HCT116 (cell line): ENCODE data around the gene FAM181A. TPM values are rescaled to one million over a fixed set of nuclear protein-coding genes. Genes with fewer than 3 reads are reported as not detected.

Experiments
- ATAC-seq: fragments of 200-7000 bp; cut with Tn5 transposase; 2 replicates; pipeline ENCODE4 v1.9.1; 2020; ENCODE audit warnings: mild to moderate bottlenecking, moderate library complexity
- BruUV-seq: library from RNA; stranded (reverse); fragments of 400-500 nt; replicated peaks from 2 replicates; lab custom pipeline; 2021; lab: Mats Ljungman, UMichigan
- CTCF ChIA-PET: fragments of 300-600 bp; sonication (Branson Sonifier 250); formaldehyde crosslinking; loops from one replicate; lab custom pipeline; 2021; ENCODE audit warnings: antibody characterized with exemption; lab: Charles Lee
- POLR2A ChIA-PET: fragments of 300-600, 350-600 bp; sonication (Branson Sonifier 250); formaldehyde crosslinking; loops from one replicate; lab custom pipeline; 2021; ENCODE audit warnings: antibody characterized with exemption; lab: Charles Lee
- RAD21 ChIA-PET, 2 experiments: fragments of 300-600 bp; sonication (Branson Sonifier 250); formaldehyde crosslinking; loops; one replicate each; lab custom pipeline; 2023; ENCODE audit warnings: low total read pairs in 2 of 2; ENCODE audit not compliant: uncharacterized antibody in 2 of 2, unreplicated experiment in 2 of 2, low non-redundant PET in 1 of 2; lab: Charles Lee
- DNase-seq: peaks from one replicate; pipeline ENCODE4 v3.0.0-alpha.2; 2010; ENCODE audit warnings: low read depth, low spot score
- H2AFZ ChIP-seq: fragments of 200-600 bp; shearing (Covaris generic), sonication (generic); 2 replicates; pipeline ENCODE4 v1.6.1; 2017; ENCODE audit warnings: low read depth, mixed run types, mixed read lengths, antibody characterized with exemption, low read length; ENCODE audit not compliant: poor library complexity, severe bottlenecking
- H3K27ac ChIP-seq: 2 replicates; pipeline ENCODE4 v1.5.1; 2012; ENCODE audit warnings: low read depth, low read length
- H3K27me3 ChIP-seq: fragments of 200-600 bp; sonication (generic); 2 replicates; pipeline ENCODE4 v1.6.1; 2016; ENCODE audit warnings: mixed run types, low read length, mixed read lengths; ENCODE audit not compliant: insufficient read depth
- H3K36me3 ChIP-seq, 2 experiments: fragments of 200-500 bp in 1 of 2; fragments of 200-600 bp in 1 of 2; sonication (Bioruptor generic) in 1 of 2; sonication (generic) in 1 of 2; 2 replicates each; pipeline versions ENCODE4 v1.5.1 to v1.6.1; 2014 to 2016; ENCODE audit warnings: low read length in 2 of 2, inconsistent platforms in 1 of 2, mixed read lengths in 1 of 2, mixed run types in 1 of 2; ENCODE audit not compliant: insufficient read depth in 2 of 2, control insufficient read depth in 1 of 2
- H3K4me1 ChIP-seq, 2 experiments: fragments of 200-600 bp in 1 of 2; sonication (generic) in 1 of 2; 2 replicates each; pipeline versions ENCODE4 v1.5.1 to v1.6.1; 2012 to 2017; ENCODE audit warnings: low read length in 2 of 2, inconsistent platforms in 1 of 2, mild to moderate bottlenecking in 1 of 2, mixed read lengths in 1 of 2, mixed run types in 1 of 2, moderate library complexity in 1 of 2; ENCODE audit not compliant: insufficient read depth in 2 of 2, control insufficient read depth in 1 of 2
- H3K4me2 ChIP-seq: fragments of 200-600 bp; sonication (generic); 2 replicates; pipeline ENCODE4 v1.6.1; 2017; ENCODE audit warnings: mixed run types, low read length, mixed read lengths
- H3K4me3 ChIP-seq, 2 experiments: fragments of 200-600 bp in 1 of 2; sonication (generic) in 1 of 2; replicated peaks in 1 of 2; 2 replicates each; pipeline ENCODE4 v1.5.1; 2011 to 2016; ENCODE audit warnings: low read length in 2 of 2, control low read depth in 1 of 2, low read depth in 1 of 2, mild to moderate bottlenecking in 1 of 2, mixed read lengths in 1 of 2, mixed run types in 1 of 2
- H3K79me2 ChIP-seq: fragments of 200-600 bp; sonication (generic); 2 replicates; pipeline ENCODE4 v1.6.1; 2017; ENCODE audit warnings: mild to moderate bottlenecking, mixed run types, low read length, moderate library complexity, mixed read lengths; ENCODE audit not compliant: insufficient read depth
- H3K9ac ChIP-seq: fragments of 200-600 bp; sonication (generic); 2 replicates; pipeline ENCODE4 v1.6.1; 2016; ENCODE audit warnings: low read length, mixed read lengths
- H3K9me2 ChIP-seq: fragments of 200-600 bp; sonication (generic), shearing (Covaris generic); 2 replicates; pipeline ENCODE4 v1.6.1; 2017; ENCODE audit warnings: mixed run types, mild to moderate bottlenecking, moderate library complexity; ENCODE audit not compliant: insufficient read depth
- H3K9me3 ChIP-seq, 2 experiments: fragments of 200-500 bp in 1 of 2; fragments of 200-600 bp in 1 of 2; sonication (Bioruptor generic) in 1 of 2; sonication (generic) in 1 of 2; 2 replicates each; pipeline ENCODE4 v1.6.1; 2014 to 2017; ENCODE audit warnings: low read length in 2 of 2, mixed read lengths in 2 of 2, inconsistent platforms in 1 of 2, low read depth in 1 of 2, mild to moderate bottlenecking in 1 of 2, mixed run types in 1 of 2, moderate library complexity in 1 of 2; ENCODE audit not compliant: control insufficient read depth in 1 of 2, insufficient read depth in 1 of 2
- H4K20me1 ChIP-seq: fragments of 200-600 bp; sonication (generic), shearing (Covaris generic); 2 replicates; pipeline ENCODE4 v1.6.1; 2017; ENCODE audit warnings: mixed run types, mild to moderate bottlenecking, moderate library complexity; ENCODE audit not compliant: insufficient read depth
- CEBPB ChIP-seq: IDR thresholded peaks from 2 replicates; pipeline ENCODE4 v1.6.1; 2012; ENCODE audit warnings: low read depth
- ELF1 ChIP-seq: IDR thresholded peaks from 2 replicates; pipeline ENCODE4 v1.6.1; 2012; ENCODE audit warnings: low read depth, borderline replicate concordance
- EZH2phosphoT487 ChIP-seq: fragments of 200-600 bp; IDR thresholded peaks from 2 replicates; pipeline ENCODE4 v1.6.1; 2018; ENCODE audit warnings: antibody characterized with exemption, borderline replicate concordance
- FOSL1 ChIP-seq: IDR thresholded peaks from 2 replicates; pipeline ENCODE4 v1.6.1; 2012; ENCODE audit warnings: low read depth
- JUND ChIP-seq: IDR thresholded peaks from 2 replicates; pipeline ENCODE4 v1.6.1; 2012
- MAX ChIP-seq: IDR thresholded peaks from 2 replicates; pipeline ENCODE4 v1.6.1; 2012
- POLR2A ChIP-seq: IDR thresholded peaks from 2 replicates; pipeline ENCODE4 v1.7.0; 2011; ENCODE audit warnings: borderline replicate concordance; ENCODE audit not compliant: insufficient read depth, insufficient read length; ENCODE audit errors: extremely low read depth
- POLR2AphosphoS5 ChIP-seq: IDR thresholded peaks from 2 replicates; pipeline ENCODE4 v1.6.1; 2011; ENCODE audit warnings: mild to moderate bottlenecking, low read depth, low read length, moderate library complexity
- SP1 ChIP-seq: IDR thresholded peaks from 2 replicates; pipeline ENCODE4 v1.6.1; 2012; ENCODE audit warnings: low read depth
- SRF ChIP-seq: IDR thresholded peaks from 2 replicates; pipeline ENCODE4 v1.6.1; 2012; ENCODE audit warnings: low read depth
- TCF7L2 ChIP-seq: IDR thresholded peaks from 2 replicates; pipeline ENCODE4 v1.7.0; 2011; ENCODE audit warnings: borderline replicate concordance, inconsistent platforms; ENCODE audit not compliant: insufficient read depth, insufficient read length; ENCODE audit errors: extremely low read depth
- YY1 ChIP-seq: IDR thresholded peaks from 2 replicates; pipeline ENCODE4 v1.6.1; 2011; ENCODE audit warnings: low read length, low read depth, moderate library complexity, mild to moderate bottlenecking; ENCODE audit not compliant: insufficient replicate concordance; ENCODE audit errors: extremely low read depth
- ZBTB33 ChIP-seq: IDR thresholded peaks from 2 replicates; pipeline ENCODE4 v1.6.1; 2011; ENCODE audit warnings: mild to moderate bottlenecking, low read length, moderate library complexity; ENCODE audit not compliant: insufficient replicate concordance; ENCODE audit errors: extremely low read depth
- ZFX ChIP-seq: fragments of 450-650 bp; IDR thresholded peaks from 2 replicates; pipeline ENCODE4 v1.6.1; 2017
- ZNF274 ChIP-seq: fragments of 200-500 bp; sonication (Bioruptor generic); IDR thresholded peaks from 2 replicates; pipeline ENCODE4 v1.6.1; 2014; ENCODE audit warnings: mild to moderate bottlenecking, low read depth, low read length, inconsistent platforms
- intact Hi-C: fragments of 100-400 bp; cut with micrococcal nuclease; formaldehyde crosslinking; loops from 2 replicates; pipeline ENCODE4 v1.10.0; 2022
- total RNA-seq: library from RNA; stranded (reverse); gene quantifications from one replicate; pipeline ENCODE4 v1.2.1, GENCODE V29; 2021; ENCODE audit not compliant: unreplicated experiment
- TF ChIP-seq, protein P1 (sequence below): IDR thresholded peaks from 2 replicates; pipeline ENCODE4 v1.6.1; 2012; ENCODE audit warnings: low read depth
- TF ChIP-seq, protein P2 (sequence below), 3 experiments: fragments of 200-600 bp in 1 of 3; sonication (generic) in 1 of 3; IDR thresholded peaks in 2 of 3; conservative IDR thresholded peaks in 1 of 3; 2 replicates each; pipeline ENCODE4 v1.5.1; 2012 to 2017; ENCODE audit warnings: low read depth in 2 of 3, low read length in 2 of 3, antibody characterized with exemption in 1 of 3, borderline replicate concordance in 1 of 3, control low read depth in 1 of 3, mild to moderate bottlenecking in 1 of 3, mixed read lengths in 1 of 3, mixed run types in 1 of 3, moderate library complexity in 1 of 3; ENCODE audit not compliant: insufficient read depth in 1 of 3

Gene FAM181A
- total RNA-seq, 1 experiment from 2014 or later, result not detected

DNA sequence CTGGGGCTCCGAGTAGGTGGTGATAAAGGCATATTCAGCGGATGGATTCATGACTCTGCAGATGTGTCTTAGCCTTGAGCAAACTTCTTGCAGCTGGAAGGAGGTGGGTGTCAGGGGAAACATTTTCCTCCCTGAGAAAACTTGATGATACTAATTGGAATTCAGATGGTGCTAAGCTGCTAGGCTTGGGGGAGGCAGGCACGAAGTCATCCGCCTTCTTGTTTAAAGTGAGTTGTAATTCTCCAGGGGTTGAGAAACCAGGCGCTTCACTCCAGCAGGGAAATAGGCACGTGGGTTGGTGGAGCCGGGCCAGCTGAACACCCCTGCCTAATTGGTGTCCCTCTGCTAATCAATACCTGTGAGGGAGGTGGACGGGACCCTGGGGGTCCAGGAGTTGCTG is 48.9 kb upstream of the FAM181A start (continued):
- TF ChIP-seq, protein P1, sequence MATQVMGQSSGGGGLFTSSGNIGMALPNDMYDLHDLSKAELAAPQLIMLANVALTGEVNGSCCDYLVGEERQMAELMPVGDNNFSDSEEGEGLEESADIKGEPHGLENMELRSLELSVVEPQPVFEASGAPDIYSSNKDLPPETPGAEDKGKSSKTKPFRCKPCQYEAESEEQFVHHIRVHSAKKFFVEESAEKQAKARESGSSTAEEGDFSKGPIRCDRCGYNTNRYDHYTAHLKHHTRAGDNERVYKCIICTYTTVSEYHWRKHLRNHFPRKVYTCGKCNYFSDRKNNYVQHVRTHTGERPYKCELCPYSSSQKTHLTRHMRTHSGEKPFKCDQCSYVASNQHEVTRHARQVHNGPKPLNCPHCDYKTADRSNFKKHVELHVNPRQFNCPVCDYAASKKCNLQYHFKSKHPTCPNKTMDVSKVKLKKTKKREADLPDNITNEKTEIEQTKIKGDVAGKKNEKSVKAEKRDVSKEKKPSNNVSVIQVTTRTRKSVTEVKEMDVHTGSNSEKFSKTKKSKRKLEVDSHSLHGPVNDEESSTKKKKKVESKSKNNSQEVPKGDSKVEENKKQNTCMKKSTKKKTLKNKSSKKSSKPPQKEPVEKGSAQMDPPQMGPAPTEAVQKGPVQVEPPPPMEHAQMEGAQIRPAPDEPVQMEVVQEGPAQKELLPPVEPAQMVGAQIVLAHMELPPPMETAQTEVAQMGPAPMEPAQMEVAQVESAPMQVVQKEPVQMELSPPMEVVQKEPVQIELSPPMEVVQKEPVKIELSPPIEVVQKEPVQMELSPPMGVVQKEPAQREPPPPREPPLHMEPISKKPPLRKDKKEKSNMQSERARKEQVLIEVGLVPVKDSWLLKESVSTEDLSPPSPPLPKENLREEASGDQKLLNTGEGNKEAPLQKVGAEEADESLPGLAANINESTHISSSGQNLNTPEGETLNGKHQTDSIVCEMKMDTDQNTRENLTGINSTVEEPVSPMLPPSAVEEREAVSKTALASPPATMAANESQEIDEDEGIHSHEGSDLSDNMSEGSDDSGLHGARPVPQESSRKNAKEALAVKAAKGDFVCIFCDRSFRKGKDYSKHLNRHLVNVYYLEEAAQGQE, result no peak
- TF ChIP-seq FOSL1 (no peak), ZNF274 (no peak)

- H2AFZ ChIP-seq, result no peak overlapping the region
- no peak overlapping the region for H3K9ac ChIP-seq
- no peaks in the 10 kb centered on the region for H3K79me2 ChIP-seq
- no peak overlapping the region for H3K4me3 ChIP-seq
- no peaks in the 10 kb centered on the region for H3K9me3 ChIP-seq
- no peaks in the 10 kb centered on the region for H4K20me1 ChIP-seq
- no peaks in the 10 kb centered on the region for H3K9me2 ChIP-seq
- ChIA-PET POLR2A (no interaction called here), RAD21 (no interaction called here), CTCF (no interaction called here)
- no TSS peak for BruUV-seq
- H3K27me3 ChIP-seq, result no peaks in the 10 kb centered on the region
- ATAC-seq, result no peak
- no peaks in the 10 kb centered on the region for H3K36me3 ChIP-seq
- no peak for DNase-seq
- H3K27ac ChIP-seq, result no peak overlapping the region
- no peaks in the 10 kb centered on the region for H3K4me1 ChIP-seq
- intact Hi-C loops, result no loop called here
- no peak overlapping the region for H3K4me2 ChIP-seq
- no peak for TF ChIP-seq SRF
- no peak for TF ChIP-seq ZBTB33
- no peak for TF ChIP-seq YY1
- no peak for TF ChIP-seq ZFX
- no peak for TF ChIP-seq MAX
- no peak for TF ChIP-seq POLR2AphosphoS5
- no peak for TF ChIP-seq JUND
- no peak for TF ChIP-seq POLR2A
- TF ChIP-seq ELF1, result no peak
- no peak for TF ChIP-seq CEBPB
- TF ChIP-seq, protein P2, sequence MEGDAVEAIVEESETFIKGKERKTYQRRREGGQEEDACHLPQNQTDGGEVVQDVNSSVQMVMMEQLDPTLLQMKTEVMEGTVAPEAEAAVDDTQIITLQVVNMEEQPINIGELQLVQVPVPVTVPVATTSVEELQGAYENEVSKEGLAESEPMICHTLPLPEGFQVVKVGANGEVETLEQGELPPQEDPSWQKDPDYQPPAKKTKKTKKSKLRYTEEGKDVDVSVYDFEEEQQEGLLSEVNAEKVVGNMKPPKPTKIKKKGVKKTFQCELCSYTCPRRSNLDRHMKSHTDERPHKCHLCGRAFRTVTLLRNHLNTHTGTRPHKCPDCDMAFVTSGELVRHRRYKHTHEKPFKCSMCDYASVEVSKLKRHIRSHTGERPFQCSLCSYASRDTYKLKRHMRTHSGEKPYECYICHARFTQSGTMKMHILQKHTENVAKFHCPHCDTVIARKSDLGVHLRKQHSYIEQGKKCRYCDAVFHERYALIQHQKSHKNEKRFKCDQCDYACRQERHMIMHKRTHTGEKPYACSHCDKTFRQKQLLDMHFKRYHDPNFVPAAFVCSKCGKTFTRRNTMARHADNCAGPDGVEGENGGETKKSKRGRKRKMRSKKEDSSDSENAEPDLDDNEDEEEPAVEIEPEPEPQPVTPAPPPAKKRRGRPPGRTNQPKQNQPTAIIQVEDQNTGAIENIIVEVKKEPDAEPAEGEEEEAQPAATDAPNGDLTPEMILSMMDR (IDR thresholded peaks at IDR 0.05 in 2 of 3, conservative IDR thresholded peaks at IDR 0.05 in 1 of 3; ENCODE audit: borderline replicate concordance in 1 of 3, insufficient read depth in 1 of 3, low read depth in 2 of 3, low read length in 2 of 3), result no peak
- no peak for TF ChIP-seq TCF7L2
- no peak for TF ChIP-seq EZH2phosphoT487
- no peak for TF ChIP-seq SP1
These were observed 48.3 kb upstream of the FAM181A start for GRCh38 chr14:93878871-93879270.
